K562 (cell line): ENCODE results near the gene KANK2. TPM values are rescaled to one million over a fixed set of nuclear protein-coding genes. Genes with fewer than 3 reads are reported as not detected.

Experiments
- ARID3B ChIP-seq: fragments of 250-450 bp; sonication (Bioruptor Pico); IDR thresholded peaks from 2 replicates; pipeline ENCODE4 v1.4.0; 2020; ENCODE audit warnings: borderline replicate concordance
- ATF7 ChIP-seq: fragments of 450-650 bp; IDR thresholded peaks from 2 replicates; pipeline ENCODE4 v1.7.1; 2014; ENCODE audit warnings: mild to moderate bottlenecking, moderate library complexity
- ETV1 ChIP-seq: fragments of 450-650 bp; conservative IDR thresholded peaks from 2 replicates; pipeline ENCODE4 v1.6.1; 2016; ENCODE audit warnings: missing genetic modification characterization, control low read depth, low read depth, missing compliant biosample characterization
- MYC ChIP-seq, 2 experiments: fragments of 250-450 bp in 1 of 2; sonication (Bioruptor Pico) in 1 of 2; IDR thresholded peaks; 2 replicates each; pipeline versions ENCODE4 v1.5.1 to v1.6.1; 2012 to 2021; ENCODE audit warnings: low read depth in 2 of 2, borderline replicate concordance in 1 of 2, improper control_type of control experiment in 1 of 2, low read length in 1 of 2, mild to moderate bottlenecking in 1 of 2, moderate library complexity in 1 of 2
- PHF8 ChIP-seq: fragments of 200-600 bp; sonication (generic); IDR thresholded peaks from 2 replicates; pipeline ENCODE4 v1.6.1; 2012; ENCODE audit warnings: mixed run types, mild to moderate bottlenecking, inconsistent platforms, low read length, moderate library complexity, borderline replicate concordance
- RCOR1 ChIP-seq, 2 experiments: IDR thresholded peaks; 2 replicates each; pipeline ENCODE4 v1.6.1; 2012; ENCODE audit warnings: low read depth in 2 of 2, low read length in 2 of 2, borderline replicate concordance in 1 of 2, improper control_type of control experiment in 1 of 2
- REST ChIP-seq, 2 experiments: fragments of 450-650 bp; formaldehyde crosslinking in 1 of 2; IDR thresholded peaks; 2 replicates each; pipeline versions ENCODE4 v1.4.0 to v1.6.1; 2014 to 2020; ENCODE audit warnings: mild to moderate bottlenecking in 2 of 2, borderline replicate concordance in 1 of 2, low read depth in 1 of 2
- TAF15 ChIP-seq: fragments of 200-400 bp; formaldehyde crosslinking; IDR thresholded peaks from 2 replicates; pipeline ENCODE4 v1.6.1; 2017; ENCODE audit warnings: mild to moderate bottlenecking, low read depth, low read length, moderate library complexity
- TBL1XR1 ChIP-seq, 2 experiments: IDR thresholded peaks; 2 replicates each; pipeline ENCODE4 v1.6.1; 2012; ENCODE audit warnings: improper control_type of control experiment in 2 of 2, low read length in 2 of 2, mild to moderate bottlenecking in 1 of 2
- ZNF76 ChIP-seq: fragments of 250-450 bp; sonication (Bioruptor Pico); IDR thresholded peaks from 2 replicates; pipeline ENCODE4 v1.4.0; 2020; ENCODE audit warnings: mild to moderate bottlenecking, moderate library complexity, borderline replicate concordance
- polyA plus RNA-seq, 8 experiments: library from polyadenylated mRNA; depleted of rRNA in 4 of 8; stranded (reverse) in 5 of 8; unstranded in 3 of 8; fragments of >200 nt; fragmentation: Nextera tagmentation in 2 of 8; fragmentation: Illumina TruSeq in 1 of 8; extraction: Ambion mirVana in 2 of 8; extraction: Trizol in 1 of 8; gene quantifications; 2 replicates each; pipeline versions ENCODE4 v1.2.1 to v1.2.3, GENCODE V29; 2011 to 2014; ENCODE audit warnings: inconsistent platforms in 1 of 8, missing spikeins in 1 of 8
- total RNA-seq, 7 experiments: library from RNA; depleted of rRNA in 6 of 7; stranded (reverse); fragments of >200 nt in 6 of 7; fragmentation: Illumina TruSeq in 2 of 7; extraction: Trizol in 2 of 7; gene quantifications; 2 replicates each; pipeline versions ENCODE4 v1.2.1 to v1.2.3, GENCODE V29; 2011 to 2021; ENCODE audit warnings: low replicate concordance in 1 of 7
- TF ChIP-seq, protein P1 (sequence below): sonication (generic); formaldehyde crosslinking; IDR thresholded peaks from 2 replicates; pipeline ENCODE4 v1.8.0; 2022; ENCODE audit warnings: mild to moderate bottlenecking, low read depth, missing genetic modification reagents
- TF ChIP-seq, protein P2 (sequence below): fragments of 200-800 bp; sonication (Bioruptor generic); IDR thresholded peaks from 2 replicates; pipeline ENCODE4 v1.6.1; 2017; ENCODE audit warnings: missing genetic modification characterization, missing compliant biosample characterization

KANK2 gene
- total and polyA plus RNA-seq, 9 of the 15 experiments (the other 6 are each of a cell fraction or from before 2014, with no cell fraction given), result 4.4 to 47.8 (median 21.3) TPM

DNA sequence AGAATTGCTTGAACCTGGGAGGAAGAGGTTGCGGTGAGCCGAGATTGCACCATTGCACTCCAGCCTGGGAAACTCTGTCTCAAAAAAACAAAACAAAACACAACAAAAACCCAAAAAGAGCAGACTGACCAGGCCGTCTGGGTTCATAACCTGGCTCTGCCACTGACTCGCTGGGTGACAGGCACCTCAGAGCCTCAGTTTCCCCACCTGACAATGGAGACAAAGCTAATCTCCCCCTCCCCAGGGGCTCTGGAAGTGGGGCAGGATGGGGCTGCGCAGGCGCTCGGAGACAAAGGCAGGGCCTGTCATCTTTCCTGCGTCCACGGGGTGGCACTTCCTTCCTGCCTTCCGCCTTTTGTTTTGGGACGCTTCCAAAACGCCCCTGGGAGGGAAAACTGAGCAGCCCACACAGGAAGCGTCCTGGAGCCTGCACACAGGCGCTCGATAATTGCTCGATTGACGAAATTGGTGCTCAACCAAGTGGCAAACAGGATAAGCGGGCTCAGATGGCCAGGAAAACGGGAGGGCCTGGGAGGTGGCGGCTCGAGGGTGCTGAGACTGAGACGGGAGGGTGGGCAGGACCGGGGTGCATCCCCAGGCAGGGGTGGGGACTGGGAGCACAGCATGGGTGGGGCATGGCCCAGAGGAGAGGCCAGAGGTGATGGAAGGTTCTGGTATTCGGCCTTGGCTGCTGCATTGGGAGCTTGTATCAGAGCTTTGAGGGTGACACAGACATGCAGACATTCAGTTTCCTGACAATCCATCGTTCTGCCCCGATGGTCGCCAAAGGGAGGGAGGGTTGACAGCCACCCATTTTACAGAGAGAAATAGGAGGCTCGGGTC, 59.6 kb downstream of the KANK2 start (continued):
- TF ChIP-seq REST (IDR thresholded peaks at IDR 0.05; ENCODE audit: borderline replicate concordance) (peak; percentile 87), REST (CRISPR knock-in tag; IDR thresholded peaks at IDR 0.05; ENCODE audit: low read depth) (no peak), RCOR1 (IDR thresholded peaks at IDR 0.05; ENCODE audit: borderline replicate concordance in 1 of 2, low read depth in 2 of 2, low read length in 2 of 2) (peak in 1 of 2 experiments; percentile 25; a peak in 1 of 4 replicates), ETV1 (tag) (peak; percentile 88), TBL1XR1 (IDR thresholded peaks at IDR 0.05; ENCODE audit: low read length in 2 of 2) (0 out of 4 replicates have a peak, but pooled peaks of 1 of the 2 experiments have one; percentile 46), ZNF76 (CRISPR knock-in tag) (no peak), TAF15 (no peak), ARID3B (no peak), PHF8 (no peak), MYC (IDR thresholded peaks at IDR 0.05; ENCODE audit: low read depth, low read length) (peak; percentile 74), MYC (CRISPR knock-in tag; IDR thresholded peaks at IDR 0.05; ENCODE audit: borderline replicate concordance, low read depth) (no peak), ATF7 (peak; percentile 93)
- TF ChIP-seq, protein P1, sequence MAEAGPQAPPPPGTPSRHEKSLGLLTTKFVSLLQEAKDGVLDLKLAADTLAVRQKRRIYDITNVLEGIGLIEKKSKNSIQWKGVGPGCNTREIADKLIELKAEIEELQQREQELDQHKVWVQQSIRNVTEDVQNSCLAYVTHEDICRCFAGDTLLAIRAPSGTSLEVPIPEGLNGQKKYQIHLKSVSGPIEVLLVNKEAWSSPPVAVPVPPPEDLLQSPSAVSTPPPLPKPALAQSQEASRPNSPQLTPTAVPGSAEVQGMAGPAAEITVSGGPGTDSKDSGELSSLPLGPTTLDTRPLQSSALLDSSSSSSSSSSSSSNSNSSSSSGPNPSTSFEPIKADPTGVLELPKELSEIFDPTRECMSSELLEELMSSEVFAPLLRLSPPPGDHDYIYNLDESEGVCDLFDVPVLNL (CRISPR knock-in tag), result no peak
- TF ChIP-seq, protein P2, sequence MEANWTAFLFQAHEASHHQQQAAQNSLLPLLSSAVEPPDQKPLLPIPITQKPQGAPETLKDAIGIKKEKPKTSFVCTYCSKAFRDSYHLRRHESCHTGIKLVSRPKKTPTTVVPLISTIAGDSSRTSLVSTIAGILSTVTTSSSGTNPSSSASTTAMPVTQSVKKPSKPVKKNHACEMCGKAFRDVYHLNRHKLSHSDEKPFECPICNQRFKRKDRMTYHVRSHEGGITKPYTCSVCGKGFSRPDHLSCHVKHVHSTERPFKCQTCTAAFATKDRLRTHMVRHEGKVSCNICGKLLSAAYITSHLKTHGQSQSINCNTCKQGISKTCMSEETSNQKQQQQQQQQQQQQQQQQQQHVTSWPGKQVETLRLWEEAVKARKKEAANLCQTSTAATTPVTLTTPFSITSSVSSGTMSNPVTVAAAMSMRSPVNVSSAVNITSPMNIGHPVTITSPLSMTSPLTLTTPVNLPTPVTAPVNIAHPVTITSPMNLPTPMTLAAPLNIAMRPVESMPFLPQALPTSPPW (CRISPR knock-in tag), result peak; percentile 74
